Progenitor cell of endocrine pancreas (in vitro differentiated cells): ENCODE measurements around the gene RAD9A. TPM values are rescaled to one million over a fixed set of nuclear protein-coding genes. Genes with fewer than 3 reads are reported as not detected.

Experiments
- DNase-seq: peaks from one replicate; pipeline ENCODE4 v3.0.0; 2021; ENCODE audit warnings: low spot score; ENCODE audit not compliant: unreplicated experiment
- H3K27ac Mint-ChIP-seq: 2 replicates; pipeline ENCODE4 v1.8.0; 2021; ENCODE audit warnings: mild to moderate bottlenecking, moderate library complexity, mixed read lengths
- H3K27me3 Mint-ChIP-seq: 2 replicates; pipeline ENCODE4 v1.8.0; 2021; ENCODE audit warnings: mixed read lengths
- H3K36me3 Mint-ChIP-seq: 2 replicates; pipeline ENCODE4 v1.8.0; 2022; ENCODE audit warnings: mixed read lengths; ENCODE audit not compliant: insufficient read depth
- H3K4me1 Mint-ChIP-seq: 2 replicates; pipeline ENCODE4 v1.8.0; 2021; ENCODE audit warnings: low read depth, mixed read lengths
- H3K4me3 Mint-ChIP-seq: 2 replicates; pipeline ENCODE4 v1.8.0; 2021; ENCODE audit warnings: low read depth, mild to moderate bottlenecking, moderate library complexity, mixed read lengths
- H3K9me3 Mint-ChIP-seq: 2 replicates; pipeline ENCODE4 v1.8.0; 2021; ENCODE audit warnings: low read depth, mixed read lengths
- total RNA-seq: library from RNA; stranded (reverse); gene quantifications from 2 replicates; pipeline ENCODE4 v1.2.1, GENCODE V29; 2021
- TF ChIP-seq, protein P1 (sequence below): fragments of 200-600 bp; sonication (generic); IDR thresholded peaks from one replicate; pipeline ENCODE4 v1.5.0; 2021; ENCODE audit warnings: antibody characterized with exemption, mild to moderate bottlenecking; ENCODE audit not compliant: unreplicated experiment

RAD9A gene
- total RNA-seq, 1 donor from 2014 or later: 39.0 TPM

DNA sequence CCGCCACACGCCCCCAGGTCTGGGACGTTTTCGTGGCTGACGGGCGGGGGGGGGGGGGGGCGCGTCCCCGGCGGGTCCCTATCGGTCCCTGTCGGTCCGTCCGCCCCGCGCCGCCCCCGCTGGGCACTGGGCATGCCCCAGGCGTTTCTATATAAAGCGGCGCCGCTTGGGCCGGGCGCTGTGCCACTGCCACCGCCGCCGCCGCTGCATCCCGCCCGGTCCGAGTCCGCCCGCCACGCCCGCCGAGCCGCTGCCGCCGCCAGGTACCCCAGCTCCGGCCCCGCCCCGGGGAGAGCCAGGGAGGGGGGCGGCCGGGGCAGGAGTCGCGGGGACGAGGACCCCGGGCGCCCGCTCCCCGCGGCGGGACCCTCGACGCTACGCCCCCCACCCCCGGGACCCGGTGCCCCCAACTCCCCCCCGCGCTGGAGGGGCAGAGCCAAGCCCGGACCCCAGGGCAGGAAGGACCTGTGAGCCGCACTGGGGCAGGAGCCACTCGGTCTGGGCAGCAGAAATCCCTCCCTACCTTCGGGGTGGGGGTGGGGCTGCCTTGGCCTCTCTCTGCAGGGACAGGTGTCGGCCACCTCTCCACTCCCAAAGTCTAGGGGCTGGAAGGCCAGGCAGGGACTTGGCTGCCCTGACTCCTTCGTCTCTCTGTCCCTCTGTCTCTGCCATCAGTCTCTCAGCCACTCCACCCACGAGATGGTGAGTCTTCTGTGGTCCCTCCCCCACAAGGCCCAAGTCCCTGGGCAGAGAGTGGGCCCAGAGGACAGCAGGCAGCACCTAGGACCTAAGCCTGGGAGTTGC lies 23.9 kb downstream of the RAD9A start, which contains the start of gene CARNS1:
CARNS1 (plus strand) TSS at position 178 of the 804 bp plus-strand sequence; CDS start at position 700, 522 bp downstream.
- DNase-seq: no peak
- Mint-ChIP-seq H3K9me3 (no peaks in the 10 kb centered on the region), H3K27me3 (peaks cover 35% of the 10 kb centered on the region), H3K36me3 (no peaks in the 10 kb centered on the region), H3K4me3 (peak within 1 kb of the TSS; percentile 57), H3K27ac (no peak within 1 kb of the TSS), H3K4me1 (peaks cover 4% of the 10 kb centered on the region)
- TF ChIP-seq, protein P1, sequence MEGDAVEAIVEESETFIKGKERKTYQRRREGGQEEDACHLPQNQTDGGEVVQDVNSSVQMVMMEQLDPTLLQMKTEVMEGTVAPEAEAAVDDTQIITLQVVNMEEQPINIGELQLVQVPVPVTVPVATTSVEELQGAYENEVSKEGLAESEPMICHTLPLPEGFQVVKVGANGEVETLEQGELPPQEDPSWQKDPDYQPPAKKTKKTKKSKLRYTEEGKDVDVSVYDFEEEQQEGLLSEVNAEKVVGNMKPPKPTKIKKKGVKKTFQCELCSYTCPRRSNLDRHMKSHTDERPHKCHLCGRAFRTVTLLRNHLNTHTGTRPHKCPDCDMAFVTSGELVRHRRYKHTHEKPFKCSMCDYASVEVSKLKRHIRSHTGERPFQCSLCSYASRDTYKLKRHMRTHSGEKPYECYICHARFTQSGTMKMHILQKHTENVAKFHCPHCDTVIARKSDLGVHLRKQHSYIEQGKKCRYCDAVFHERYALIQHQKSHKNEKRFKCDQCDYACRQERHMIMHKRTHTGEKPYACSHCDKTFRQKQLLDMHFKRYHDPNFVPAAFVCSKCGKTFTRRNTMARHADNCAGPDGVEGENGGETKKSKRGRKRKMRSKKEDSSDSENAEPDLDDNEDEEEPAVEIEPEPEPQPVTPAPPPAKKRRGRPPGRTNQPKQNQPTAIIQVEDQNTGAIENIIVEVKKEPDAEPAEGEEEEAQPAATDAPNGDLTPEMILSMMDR: no peak

DNA sequence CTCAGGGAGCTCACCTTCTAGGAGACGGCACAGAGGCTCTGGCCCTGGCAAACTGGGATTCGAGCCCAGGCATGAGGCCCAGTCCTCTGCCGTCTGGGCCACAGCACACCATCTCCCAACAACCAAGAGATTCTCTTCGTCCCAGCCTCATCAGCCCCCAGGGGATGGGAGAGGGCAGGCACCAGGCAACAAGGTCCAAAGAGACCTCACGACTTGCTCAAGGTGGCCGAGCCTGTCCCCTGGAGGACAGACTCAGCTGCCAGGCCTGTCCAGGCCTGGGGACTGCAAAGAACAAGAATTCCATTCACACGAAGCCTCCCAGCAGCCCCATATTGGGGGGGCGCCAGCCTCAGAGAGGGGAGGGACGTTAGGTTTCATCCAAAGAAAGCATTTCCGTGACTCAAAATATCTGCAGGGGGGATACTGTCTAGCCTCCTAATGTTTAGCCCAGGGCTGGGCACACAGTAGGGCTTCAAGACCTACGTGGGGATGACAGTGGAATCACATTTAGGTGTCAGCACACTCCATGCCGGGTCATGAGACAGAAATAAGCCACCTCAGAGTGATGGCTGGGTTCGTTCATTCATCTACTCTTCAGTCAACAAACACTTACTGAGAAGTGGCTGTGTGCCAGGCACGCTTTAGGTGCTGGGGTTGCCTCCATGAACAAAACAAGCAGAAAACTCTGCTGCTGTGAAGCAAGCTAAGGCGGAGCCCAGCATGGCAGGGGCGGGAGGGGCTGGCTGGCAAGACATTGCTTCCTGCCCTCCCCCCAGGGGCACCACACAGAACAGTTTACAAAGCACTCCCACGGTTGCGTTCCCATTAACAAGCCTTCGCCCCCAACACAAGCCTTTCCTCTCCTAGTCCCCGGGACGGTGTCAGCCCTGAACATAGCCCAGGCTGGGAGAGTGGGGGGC lies 24.9 kb downstream of the RAD9A start:
- TF ChIP-seq, protein P1: no peak

DNA sequence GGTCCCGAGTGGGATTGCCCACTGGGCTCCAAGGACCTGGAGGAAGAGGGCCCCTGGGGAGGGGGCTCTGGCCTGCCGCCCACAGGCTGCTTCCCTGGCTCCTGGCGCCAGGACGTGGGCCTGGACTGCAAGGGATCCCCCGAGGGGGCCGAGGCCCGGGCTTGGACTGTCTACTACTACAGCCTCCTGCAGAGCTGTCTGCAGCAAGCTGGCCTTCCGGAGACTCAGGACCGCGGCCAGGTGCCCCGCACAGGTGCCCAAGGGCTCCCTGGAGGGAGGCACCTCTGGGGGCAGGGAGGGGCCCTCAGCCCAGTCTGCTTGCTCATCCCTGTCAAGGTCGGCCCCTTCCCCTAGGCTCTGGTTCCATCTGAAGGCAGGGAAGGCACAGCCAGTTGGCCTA lies 25.6 kb downstream of the RAD9A start:
- H3K4me1 Mint-ChIP-seq: peaks cover 5% of the 10 kb centered on the region
- TF ChIP-seq, protein P1: no peak
- H3K36me3 Mint-ChIP-seq: no peaks in the 10 kb centered on the region
- no peaks in the 10 kb centered on the region for H3K9me3 Mint-ChIP-seq
- H3K27me3 Mint-ChIP-seq: peaks cover 27% of the 10 kb centered on the region
- DNase-seq: no peak
- no peak overlapping the region for H3K27ac Mint-ChIP-seq
- H3K4me3 Mint-ChIP-seq: no peak overlapping the region

More for the DNA sequence above, 24.9 kb downstream of the RAD9A start:
- H3K27me3 Mint-ChIP-seq: peaks cover 32% of the 10 kb centered on the region
- no peaks in the 10 kb centered on the region for H3K9me3 Mint-ChIP-seq
- no peak overlapping the region for H3K4me3 Mint-ChIP-seq
- H3K36me3 Mint-ChIP-seq: no peaks in the 10 kb centered on the region
- peaks cover 5% of the 10 kb centered on the region for H3K4me1 Mint-ChIP-seq
- H3K27ac Mint-ChIP-seq: no peak overlapping the region
- no peak for DNase-seq

DNA sequence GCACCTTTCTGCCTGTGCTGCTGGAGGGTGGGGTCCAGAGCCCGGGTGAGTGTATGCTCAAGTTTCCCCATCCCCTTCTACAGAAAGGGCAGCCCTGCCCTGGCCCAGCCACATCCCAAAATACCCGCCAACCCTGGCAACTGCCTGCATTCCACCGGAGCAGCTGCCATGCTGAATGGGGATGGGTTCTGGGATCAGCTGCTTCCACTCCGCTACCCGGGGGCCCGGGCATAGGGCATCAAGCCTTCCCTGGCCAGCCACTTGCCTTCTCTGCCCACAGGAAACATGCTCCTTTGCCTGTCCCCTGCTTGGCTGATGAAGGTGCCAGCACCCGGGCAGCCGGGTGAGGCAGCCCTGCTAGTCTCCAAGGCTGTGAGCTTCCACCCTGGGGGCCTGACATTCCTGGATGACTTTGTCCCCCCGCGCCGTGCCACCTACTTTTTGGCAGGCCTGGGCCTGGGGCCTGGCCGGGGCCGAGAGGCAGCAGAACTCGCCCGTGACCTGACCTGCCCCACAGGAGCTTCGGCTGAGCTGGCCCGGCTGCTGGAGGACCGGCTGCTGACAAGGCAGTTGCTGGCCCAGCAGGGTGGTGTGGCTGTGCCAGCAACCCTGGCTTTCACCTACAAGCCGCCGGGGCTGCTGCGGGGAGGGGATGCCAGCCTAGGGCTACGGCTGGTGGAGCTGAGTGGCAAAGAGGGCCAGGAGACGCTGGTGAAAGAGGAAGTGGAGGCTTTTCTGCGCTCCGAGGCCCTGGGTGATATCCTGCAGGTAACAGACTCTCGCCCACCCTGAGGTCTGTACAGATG lies 26.9 kb downstream of the RAD9A start:
- DNase-seq: no peak
- H3K36me3 Mint-ChIP-seq: no peaks in the 10 kb centered on the region
- H3K27me3 Mint-ChIP-seq: peaks cover 15% of the 10 kb centered on the region
- TF ChIP-seq, protein P1: no peak
- H3K4me1 Mint-ChIP-seq: peaks cover 3% of the 10 kb centered on the region
- H3K9me3 Mint-ChIP-seq: no peaks in the 10 kb centered on the region
- H3K4me3 Mint-ChIP-seq: no peak overlapping the region
- no peak overlapping the region for H3K27ac Mint-ChIP-seq
